HepG2 (cell line): ENCODE measurements around the gene RPH3AL. TPM values are rescaled to one million over a fixed set of nuclear protein-coding genes. Genes with fewer than 3 reads are reported as not detected.
A peak's percentile ranks its signal among the peaks of the same experiment; 100 is the strongest.

Experiments used
- BHLHE40 ChIP-seq: IDR thresholded peaks from 2 replicates; pipeline ENCODE4 v1.6.1; 2011; ENCODE audit warnings: low read length, improper control_type of control experiment
- DZIP1 ChIP-seq: sonication (generic); formaldehyde crosslinking; IDR thresholded peaks from 2 replicates; pipeline ENCODE4 v1.5.0; 2020; ENCODE audit warnings: mild to moderate bottlenecking, missing genetic modification reagents
- ELF3 ChIP-seq: IDR thresholded peaks from 2 replicates; pipeline ENCODE4 v1.6.1; 2016; ENCODE audit warnings: missing genetic modification reagents, missing compliant biosample characterization
- HOMEZ ChIP-seq: IDR thresholded peaks from 2 replicates; pipeline ENCODE4 v1.6.1; 2016; ENCODE audit warnings: low read depth
- NPAS2 ChIP-seq: sonication (generic); formaldehyde crosslinking; IDR thresholded peaks from 2 replicates; pipeline ENCODE4 v1.8.0; 2022; ENCODE audit warnings: mild to moderate bottlenecking, missing genetic modification reagents, borderline replicate concordance
- RFX1 ChIP-seq: fragments of 450-650 bp; IDR thresholded peaks from 2 replicates; pipeline ENCODE4 v1.6.1; 2017
- RFX5 ChIP-seq: IDR thresholded peaks from 2 replicates; pipeline ENCODE4 v1.6.1; 2011; ENCODE audit warnings: low read depth, low read length, improper control_type of control experiment
- RFXANK ChIP-seq: IDR thresholded peaks from 2 replicates; pipeline ENCODE4 v1.6.1; 2016
- ZFP37 ChIP-seq: sonication (generic); formaldehyde crosslinking; IDR thresholded peaks from 2 replicates; pipeline ENCODE4 v1.4.0; 2020; ENCODE audit warnings: missing genetic modification reagents, borderline replicate concordance
- ZMYM3 ChIP-seq: sonication (generic); formaldehyde crosslinking; IDR thresholded peaks from 2 replicates; pipeline ENCODE4 v1.5.1; 2020; ENCODE audit warnings: mild to moderate bottlenecking, missing genetic modification reagents
- ZNF280D ChIP-seq: sonication (generic); formaldehyde crosslinking; IDR thresholded peaks from 2 replicates; pipeline ENCODE4 v1.5.1; 2020; ENCODE audit warnings: mild to moderate bottlenecking, missing genetic modification reagents
- ZNF549 ChIP-seq: sonication (generic); formaldehyde crosslinking; IDR thresholded peaks from 2 replicates; pipeline ENCODE4 v1.5.0; 2020; ENCODE audit warnings: missing genetic modification reagents
- ZNF580 ChIP-seq: IDR thresholded peaks from 2 replicates; pipeline ENCODE4 v1.6.1; 2016; ENCODE audit warnings: low read depth, borderline replicate concordance
- ZNF687 ChIP-seq: sonication (generic); formaldehyde crosslinking; IDR thresholded peaks from 2 replicates; pipeline ENCODE4 v1.5.1; 2020; ENCODE audit warnings: mild to moderate bottlenecking, missing genetic modification reagents, moderate library complexity
- ZNF792 ChIP-seq: IDR thresholded peaks from 2 replicates; pipeline ENCODE4 v1.6.1; 2016
- polyA plus RNA-seq, 8 experiments: library from polyadenylated mRNA; depleted of rRNA in 3 of 8; stranded (reverse) in 7 of 8; unstranded in 1 of 8; fragments of >200 nt; fragmentation: Illumina TruSeq in 4 of 8; extraction: Trizol in 4 of 8; gene quantifications; 2 replicates each; pipeline versions ENCODE4 v1.2.1 to v1.2.3, GENCODE V29; 2011 to 2016; ENCODE audit warnings: low read depth in 4 of 8, missing spikeins in 1 of 8, mixed read lengths in 1 of 8; ENCODE audit not compliant: insufficient read depth in 1 of 8
- total RNA-seq, 5 experiments: library from RNA; depleted of rRNA; stranded (reverse); fragments of >200 nt; fragmentation: Illumina TruSeq; extraction: Trizol; gene quantifications; 2 replicates each; pipeline ENCODE4 v1.2.3, GENCODE V29; 2016; ENCODE audit warnings: low read depth in 1 of 5

RPH3AL gene
- total and polyA plus RNA-seq, 2 of the 13 experiments (the other 11 are each of a cell fraction or from before 2014, with no cell fraction given): 7.8 to 16.4 TPM

GRCh38 chr17:382644-383533, 30.3 kb upstream of the RPH3AL start (continued):
- TF ChIP-seq ZNF280D (CRISPR knock-in tag) (no peak), ZNF580 (no peak), RFX5 (peak; percentile 83; the same call in 1 of the 2 replicates), RFXANK (CRISPR knock-in tag) (no peak), ZNF792 (CRISPR knock-in tag) (no peak), BHLHE40 (no peak), RFX1 (peak; percentile 75), ZNF549 (CRISPR knock-in tag) (no peak), ZFP37 (CRISPR knock-in tag) (no peak), NPAS2 (CRISPR knock-in tag) (no peak), ELF3 (CRISPR knock-in tag) (peak; percentile 53; the same call in 1 of the 2 replicates), HOMEZ (no peak), ZNF687 (CRISPR knock-in tag) (no peak), ZMYM3 (CRISPR knock-in tag) (peak; percentile 81), DZIP1 (CRISPR knock-in tag) (no peak)
